Astrocyte of the cerebellum (primary cell): ENCODE results near the gene TEX44.
A peak's percentile ranks its signal among the peaks of the same experiment; 100 is the strongest.

ENCODE experiments used
- DNase-seq: peaks from one replicate; pipeline ENCODE4 v3.0.0-alpha.2; 2011; ENCODE audit warnings: low read depth
- H3K4me3 ChIP-seq: 2 replicates; pipeline ENCODE4 v1.5.1; 2011; ENCODE audit warnings: mild to moderate bottlenecking, low read depth, low read length, moderate library complexity
- CTCF ChIP-seq: IDR thresholded peaks from 2 replicates; pipeline ENCODE4 v1.5.1; 2012; ENCODE audit warnings: low read length, low read depth, moderate library complexity, mild to moderate bottlenecking; ENCODE audit errors: missing control alignments
- in situ Hi-C: cut with HindIII; loops from 2 replicates; pipeline ENCODE4 v1.10.0; 2017; ENCODE audit warnings: low sequenced_read_pairs

Gene TEX44

GRCh38 chr2:231604685-231605606 is 12.3 kb downstream of the TEX44 start:
- in situ Hi-C loops: no loop called here
- H3K4me3 ChIP-seq: peak overlapping the region; percentile 43
- TF ChIP-seq CTCF: no peak
- DNase-seq: peak; percentile 95

GRCh38 chr2:231605607-231606091 is 13.0 kb downstream of the TEX44 start:
- no peak for DNase-seq
- H3K4me3 ChIP-seq: no peak overlapping the region
- TF ChIP-seq CTCF: no peak
- in situ Hi-C loops: no loop called here

GRCh38 chr2:231606941-231607340 is 14.3 kb downstream of the TEX44 start:
- in situ Hi-C loops: no loop called here
- DNase-seq: no peak
- no peak overlapping the region for H3K4me3 ChIP-seq
- TF ChIP-seq CTCF: no peak

- H3K4me3 ChIP-seq: no peak overlapping the region
- in situ Hi-C loops: no loop called here
- TF ChIP-seq CTCF: peak; percentile 37
- no peak for DNase-seq
Observed at GRCh38 chr2:231611273-231612108, 18.8 kb downstream of the TEX44 start.

GRCh38 chr2:231612109-231612455 is 19.4 kb downstream of the TEX44 start:
- peak; percentile 71 for DNase-seq
- in situ Hi-C loops: no loop called here
- TF ChIP-seq CTCF: no peak
- H3K4me3 ChIP-seq: no peak overlapping the region

- in situ Hi-C loops: no loop called here
- peak; percentile 88 for TF ChIP-seq CTCF
- peak; percentile 82 for DNase-seq
- no peak overlapping the region for H3K4me3 ChIP-seq
Observed at GRCh38 chr2:231612456-231613330, 20.0 kb downstream of the TEX44 start.
